HEK293 (cell line): ENCODE data around the gene MBNL2.

Experiments used
- CTCF ChIA-PET: fragments of 350-600 bp; formaldehyde crosslinking; extraction: SDS; loops from one replicate; lab custom pipeline; 2021; ENCODE audit warnings: antibody characterized with exemption; lab: Yijun Ruan, JAX
- POLR2A ChIA-PET: fragments of 300-600 bp; formaldehyde crosslinking; extraction: SDS; loops from one replicate; lab custom pipeline; 2020; ENCODE audit warnings: antibody characterized with exemption, inconsistent platforms; lab: Yijun Ruan, JAX
- H3K27ac ChIP-seq: fragments of 200-500 bp; sonication (Bioruptor generic); 2 replicates; pipeline ENCODE4 v1.5.1; 2014; ENCODE audit warnings: low read depth, low read length, control low read depth, inconsistent platforms; ENCODE audit errors: extremely low read depth
- H3K36me3 ChIP-seq, 2 experiments: fragments of 200-500 bp in 1 of 2; sonication (Bioruptor generic) in 1 of 2; 1 replicate in 1 of 2; 2 replicates in 1 of 2; pipeline ENCODE4 v1.5.1; 2014 to 2017; ENCODE audit warnings: inconsistent platforms in 2 of 2, low read length in 2 of 2; ENCODE audit not compliant: control insufficient read depth in 2 of 2, insufficient read depth in 1 of 2
- H3K4me1 ChIP-seq: fragments of 200-500 bp; sonication (Bioruptor generic); 2 replicates; pipeline ENCODE4 v1.5.1; 2014; ENCODE audit warnings: mild to moderate bottlenecking, low read length, inconsistent platforms; ENCODE audit not compliant: control insufficient read depth, insufficient read depth
- H3K4me3 ChIP-seq: 2 replicates; pipeline ENCODE4 v1.5.1; 2011; ENCODE audit warnings: low read depth, mild to moderate bottlenecking, control low read depth, low read length, moderate library complexity
- H3K9me3 ChIP-seq: fragments of 200-500 bp; sonication (Bioruptor generic); 2 replicates; pipeline ENCODE4 v1.5.1; 2014; ENCODE audit warnings: low read depth, low read length, inconsistent platforms; ENCODE audit not compliant: control insufficient read depth, insufficient read depth
- BCL11A ChIP-seq: fragments of 450-650 bp; formaldehyde crosslinking; IDR thresholded peaks from 2 replicates; pipeline ENCODE4 v1.5.1; 2016; ENCODE audit warnings: low read depth, missing biosample characterization, missing genetic modification characterization
- EGR2 ChIP-seq: fragments of 450-650 bp; formaldehyde crosslinking; IDR thresholded peaks from 2 replicates; pipeline ENCODE4 v1.5.1; 2016; ENCODE audit warnings: low read depth, missing biosample characterization, missing genetic modification characterization
- FEZF1 ChIP-seq: fragments of 450-650 bp; formaldehyde crosslinking; IDR thresholded peaks from 2 replicates; pipeline ENCODE4 v1.5.1; 2016; ENCODE audit warnings: missing biosample characterization, missing genetic modification characterization
- HIC1 ChIP-seq: fragments of 450-650 bp; formaldehyde crosslinking; IDR thresholded peaks from 2 replicates; pipeline ENCODE4 v1.5.1; 2016; ENCODE audit warnings: missing biosample characterization, missing genetic modification characterization
- HOXC10 ChIP-seq: sonication (generic); formaldehyde crosslinking; IDR thresholded peaks from 2 replicates; pipeline ENCODE4 v1.8.1; 2023; ENCODE audit warnings: mild to moderate bottlenecking, missing genetic modification reagents
- PATZ1 ChIP-seq: fragments of 450-650 bp; formaldehyde crosslinking; IDR thresholded peaks from 2 replicates; pipeline ENCODE4 v1.5.1; 2016; ENCODE audit warnings: missing biosample characterization, missing genetic modification characterization
- PRDM1 ChIP-seq: fragments of 450-650 bp; formaldehyde crosslinking; IDR thresholded peaks from 2 replicates; pipeline ENCODE4; 2016; ENCODE audit warnings: missing biosample characterization, missing genetic modification characterization
- PRDM6 ChIP-seq: fragments of 450-650 bp; formaldehyde crosslinking; IDR thresholded peaks from 2 replicates; pipeline ENCODE4 v1.5.1; 2017; ENCODE audit warnings: missing biosample characterization, missing genetic modification characterization
- TCF7L2 ChIP-seq: IDR thresholded peaks from 2 replicates; pipeline ENCODE4 v1.6.1; 2011; ENCODE audit warnings: low read depth, mild to moderate bottlenecking, inconsistent platforms, low read length, moderate library complexity, borderline replicate concordance
- ZBTB20 ChIP-seq: fragments of 450-650 bp; formaldehyde crosslinking; IDR thresholded peaks from 2 replicates; pipeline ENCODE4 v1.5.1; 2016; ENCODE audit warnings: missing biosample characterization, missing genetic modification characterization
- ZNF362 ChIP-seq: fragments of 450-650 bp; formaldehyde crosslinking; IDR thresholded peaks from 2 replicates; pipeline ENCODE4 v1.5.1; 2016; ENCODE audit warnings: missing biosample characterization, missing genetic modification characterization
- ZNF37A ChIP-seq: fragments of 450-650 bp; IDR thresholded peaks from 2 replicates; pipeline ENCODE4 v1.5.1; 2018; ENCODE audit warnings: missing biosample characterization, missing genetic modification characterization
- ZNF394 ChIP-seq: fragments of 450-650 bp; formaldehyde crosslinking; IDR thresholded peaks from 2 replicates; pipeline ENCODE4 v1.5.1; 2016; ENCODE audit warnings: missing biosample characterization, missing genetic modification characterization, mild to moderate bottlenecking, moderate library complexity, borderline replicate concordance
- ZNF416 ChIP-seq: fragments of 450-650 bp; formaldehyde crosslinking; IDR thresholded peaks from 2 replicates; pipeline ENCODE4 v1.5.1; 2016; ENCODE audit warnings: missing biosample characterization, missing genetic modification characterization
- ZNF473 ChIP-seq: fragments of 450-650 bp; formaldehyde crosslinking; IDR thresholded peaks from 2 replicates; pipeline ENCODE4 v1.5.1; 2017; ENCODE audit warnings: missing biosample characterization, missing genetic modification characterization
- ZNF514 ChIP-seq: fragments of 450-650 bp; formaldehyde crosslinking; IDR thresholded peaks from 2 replicates; pipeline ENCODE4 v1.5.1; 2016; ENCODE audit warnings: missing biosample characterization, missing genetic modification characterization
- ZNF549 ChIP-seq: fragments of 450-650 bp; IDR thresholded peaks from 2 replicates; pipeline ENCODE4 v1.5.1; 2018; ENCODE audit warnings: missing biosample characterization, missing genetic modification characterization, mild to moderate bottlenecking, inconsistent platforms, moderate library complexity
- ZNF785 ChIP-seq: fragments of 450-650 bp; formaldehyde crosslinking; IDR thresholded peaks from 2 replicates; pipeline ENCODE4 v1.5.1; 2016; ENCODE audit warnings: missing biosample characterization, missing genetic modification characterization

MBNL2 gene

GRCh38 chr13:97394542-97394941 lies 172.4 kb downstream of the MBNL2 start (continued):
- TF ChIP-seq ZNF394 (tag by site-specific recombination), result no peak
- TF ChIP-seq PRDM6 (tag by site-specific recombination), result no peak
- TF ChIP-seq ZNF549 (tag by site-specific recombination), result no peak
- TF ChIP-seq HIC1, result no peak
- no peak for TF ChIP-seq TCF7L2
- no peak for TF ChIP-seq ZNF362 (tag by site-specific recombination)
- no peak for TF ChIP-seq ZNF785 (tag by site-specific recombination)
- no peak for TF ChIP-seq EGR2 (tag by site-specific recombination)

- TF ChIP-seq BCL11A (tag by site-specific recombination), result no peak
- no peak for TF ChIP-seq ZNF37A (tag by site-specific recombination)
- TF ChIP-seq PRDM1 (tag by site-specific recombination), result no peak
- no peak for TF ChIP-seq ZNF473
- TF ChIP-seq PATZ1 (tag by site-specific recombination), result no peak
- TF ChIP-seq ZBTB20 (tag by site-specific recombination), result no peak
- no peak for TF ChIP-seq FEZF1 (tag by site-specific recombination)
- TF ChIP-seq HOXC10, result no peak
- TF ChIP-seq ZNF514 (tag by site-specific recombination), result no peak
- TF ChIP-seq ZNF416, result no peak
- TF ChIP-seq, all 188 proteins: peak for 0
- POLR2A ChIA-PET, result no interaction called here
- Histone ChIP-seq H3K4me1 (no peaks in the 10 kb centered on the region), H3K27ac (no peak overlapping the region), H3K4me3 (no peak overlapping the region), H3K36me3 (no peaks in the 10 kb centered on the region), H3K9me3 (no peaks in the 10 kb centered on the region)
- CTCF ChIA-PET, result no interaction called here
Observed at GRCh38 chr13:97395447-97396136, 173.5 kb downstream of the MBNL2 start.
